AG20443 (cell line): ENCODE results near the gene HK2.
"Not testable (repeated sequence)": the region's sequence is repeated elsewhere in the genome, so short reads cannot be mapped to it uniquely, and the experiment has no call there.

Experiments used
- DNase-seq: peaks from one replicate; pipeline ENCODE4 v3.0.0; 2012; ENCODE audit warnings: low spot score, mixed read lengths

HK2 gene

GRCh38 chr2:74833418-74834233 is at the start of gene HK2:
Gene HK2, plus strand, starts transcription at chr2:74834127. Its CDS starts 454 bp downstream, at chr2:74834581.
- peak; percentile 99 for DNase-seq

GRCh38 chr2:74789271-74789670 is 44.7 kb upstream of the HK2 start:
- DNase-seq, result no peak

GRCh38 chr2:74792282-74792681 is 41.6 kb upstream of the HK2 start:
- no peak for DNase-seq

- not testable (repeated sequence) for DNase-seq
Measured at GRCh38 chr2:74794878-74795277, 39.0 kb upstream of the HK2 start.

- no peak for DNase-seq
Measured at GRCh38 chr2:74806355-74806839, 27.5 kb upstream of the HK2 start.

- no peak for DNase-seq
Measured at GRCh38 chr2:74806920-74807319, 27.0 kb upstream of the HK2 start.

GRCh38 chr2:74812787-74813590 is 20.9 kb upstream of the HK2 start:
- no peak for DNase-seq

- no peak for DNase-seq
Measured at GRCh38 chr2:74814102-74814501, 19.8 kb upstream of the HK2 start.

- DNase-seq, result no peak
Measured at GRCh38 chr2:74815941-74816340, 18.0 kb upstream of the HK2 start.

GRCh38 chr2:74816540-74817303 is 17.2 kb upstream of the HK2 start:
- DNase-seq, result no peak

- no peak for DNase-seq
Measured at GRCh38 chr2:74817304-74817675, 16.6 kb upstream of the HK2 start.

- no peak for DNase-seq
Measured at GRCh38 chr2:74819702-74820101, 14.2 kb upstream of the HK2 start.

GRCh38 chr2:74821177-74822126 is 12.5 kb upstream of the HK2 start:
- no peak for DNase-seq

- DNase-seq, result no peak
Measured at GRCh38 chr2:74822771-74823566, 11.0 kb upstream of the HK2 start.

- no peak for DNase-seq
Measured at GRCh38 chr2:74824679-74825078, 9.2 kb upstream of the HK2 start.

- DNase-seq, result no peak
Measured at GRCh38 chr2:74828543-74828942, 5.4 kb upstream of the HK2 start.

GRCh38 chr2:74831693-74832530 is 2.0 kb upstream of the HK2 start:
- DNase-seq, result peak; percentile 44

- not testable (repeated sequence) for DNase-seq
Measured at GRCh38 chr2:74834234-74834791, 386 bp downstream of the HK2 start.
